ENCODE results near the gene CMBL.

GRCh38 chr5:10283927-10284635 is 23.6 kb downstream of the CMBL start:
- TF ChIP-seq CTCF (IDR thresholded peaks at IDR 0.05): peak; percentile 69 to 92 (median 88)
- no peak for TF ChIP-seq POLR2A (IDR thresholded peaks at IDR 0.05)

Data from Peyer's patch (tissue), 4 donors.